GM19043 (cell line): ENCODE measurements around the gene BSND.

Experiments used
- ATAC-seq: cut with Tn5 transposase; IDR thresholded peaks from one replicate; pipeline ENCODE4 v1.9.1; 2021; ENCODE audit warnings: low read depth; ENCODE audit not compliant: unreplicated experiment

BSND gene

DNA sequence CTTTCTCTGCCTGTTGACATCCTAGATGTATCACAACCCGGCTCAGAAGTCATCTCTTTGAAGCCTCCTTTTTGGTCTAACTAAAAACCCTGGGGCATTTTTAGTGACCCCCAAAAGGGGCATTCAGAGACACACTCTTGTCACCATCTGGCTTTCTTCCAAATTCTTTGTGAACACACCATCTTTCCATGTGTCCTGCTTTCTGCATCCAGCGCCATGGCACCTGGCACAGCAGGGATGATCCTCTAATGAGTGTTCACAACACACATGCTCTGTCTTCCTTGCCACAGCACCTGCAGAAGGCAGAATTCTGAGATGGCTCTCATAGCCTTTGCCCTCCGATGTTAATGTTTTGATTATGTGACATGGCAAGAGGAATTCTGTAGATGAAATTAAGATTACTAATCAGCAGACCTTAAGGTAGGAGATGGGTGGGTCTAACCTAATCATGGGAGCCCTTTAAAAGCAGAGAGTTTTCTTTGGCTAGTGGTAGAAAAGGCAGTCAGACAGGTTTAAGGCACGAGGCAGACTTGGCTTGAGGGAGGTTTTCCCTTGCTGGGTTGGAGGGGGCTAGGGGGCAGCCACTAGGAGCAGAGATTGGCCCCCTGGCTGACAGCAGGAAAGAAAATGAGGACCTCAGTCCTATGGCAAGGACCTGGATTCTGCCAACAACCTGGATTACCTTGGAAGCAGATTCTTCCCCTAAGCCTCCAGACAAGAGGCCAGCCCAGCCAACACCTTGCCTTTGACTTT lies 23.2 kb upstream of the BSND start:
- ATAC-seq, result no peak

GRCh38 chr1:54976747-54977146 lies 22.0 kb upstream of the BSND start:
- no peak for ATAC-seq

GRCh38 chr1:54977533-54978297 lies 21.0 kb upstream of the BSND start:
- ATAC-seq, result no peak

GRCh38 chr1:54978528-54979326 lies 20.0 kb upstream of the BSND start:
- no peak for ATAC-seq

GRCh38 chr1:54979327-54979891 lies 19.3 kb upstream of the BSND start:
- no peak for ATAC-seq

GRCh38 chr1:54980046-54980527 lies 18.6 kb upstream of the BSND start:
- no peak for ATAC-seq

DNA sequence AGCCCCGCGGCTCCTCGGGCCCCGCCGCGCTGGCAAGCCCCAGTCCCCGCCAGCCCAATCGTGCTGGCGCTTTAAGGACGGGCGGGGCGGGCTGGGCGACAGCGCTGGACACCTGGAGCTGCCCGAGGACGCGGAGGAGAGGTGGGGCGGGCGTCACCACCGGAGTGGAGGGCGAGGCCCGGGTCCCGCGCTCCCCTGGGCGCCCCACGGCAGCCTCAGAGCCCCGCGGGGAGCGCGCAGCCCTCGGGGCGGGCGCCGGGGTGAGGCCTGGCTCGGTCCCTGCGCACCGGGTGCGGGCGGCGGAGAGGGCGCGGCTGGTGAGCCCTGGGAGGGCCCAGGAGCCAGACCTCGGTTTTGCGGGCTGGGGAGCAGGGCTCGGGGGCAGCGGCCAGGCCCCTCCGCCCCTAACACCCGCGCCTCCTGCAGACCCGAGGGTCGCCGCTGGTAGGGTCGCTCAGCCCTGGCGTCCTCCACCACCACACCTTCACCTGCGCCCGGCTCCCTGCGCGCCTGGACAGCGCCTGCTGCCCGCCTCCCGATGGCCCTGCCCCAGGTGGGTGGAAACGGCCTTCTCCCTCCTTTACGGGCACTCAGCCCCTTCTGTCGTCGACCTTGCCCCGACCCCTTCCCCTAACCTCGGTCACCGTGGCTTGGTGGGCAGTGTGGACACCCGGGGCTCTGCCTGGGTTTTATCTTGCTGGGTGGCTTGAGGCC lies 18.0 kb upstream of the BSND start, which contains the start of gene TMEM61:
TSS of gene TMEM61 (plus strand) at position 101 of the 714 bp plus-strand sequence. CDS start at position 539, 438 bp downstream.
- no peak for ATAC-seq

- ATAC-seq, result no peak
Observed at GRCh38 chr1:54981466-54981865, 17.3 kb upstream of the BSND start.

GRCh38 chr1:54982739-54983138 lies 16.0 kb upstream of the BSND start:
- ATAC-seq, result no peak

DNA sequence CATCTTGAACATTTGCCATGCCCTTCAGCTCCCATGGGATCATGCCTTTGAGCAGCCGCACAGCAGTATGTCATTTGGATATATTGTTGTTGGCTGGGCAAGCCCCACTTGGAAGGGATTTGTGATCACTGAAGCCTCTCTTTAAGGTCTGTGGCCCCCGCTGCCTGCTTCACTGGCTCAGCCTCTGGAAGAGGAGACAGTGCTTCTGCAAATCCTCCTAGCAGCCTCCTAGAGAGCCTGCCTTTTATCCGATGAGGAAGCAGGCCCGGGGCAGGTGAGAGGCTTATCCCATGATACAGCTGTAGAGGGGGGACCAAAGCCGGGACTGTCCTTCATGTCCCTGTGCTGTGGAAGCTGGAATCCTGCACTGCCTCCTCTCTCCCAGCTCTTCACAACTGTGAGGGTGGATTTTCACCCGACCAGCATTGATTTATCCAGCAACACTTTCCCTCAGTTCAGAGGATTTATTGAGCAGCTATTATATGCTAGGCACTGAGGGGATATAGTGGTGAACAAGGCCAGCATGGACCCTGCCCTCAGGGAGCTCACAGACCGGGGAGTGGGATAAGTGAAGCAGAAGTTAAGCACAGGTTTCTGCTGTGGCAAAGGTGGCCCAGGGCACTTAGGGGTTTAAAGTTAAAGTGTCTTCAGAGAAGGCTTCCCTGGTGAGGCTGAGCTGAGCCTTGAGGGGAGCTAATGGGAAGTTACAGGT lies 14.4 kb upstream of the BSND start:
- no peak for ATAC-seq

- no peak for ATAC-seq
Observed at GRCh38 chr1:54985556-54985955, 13.2 kb upstream of the BSND start.

DNA sequence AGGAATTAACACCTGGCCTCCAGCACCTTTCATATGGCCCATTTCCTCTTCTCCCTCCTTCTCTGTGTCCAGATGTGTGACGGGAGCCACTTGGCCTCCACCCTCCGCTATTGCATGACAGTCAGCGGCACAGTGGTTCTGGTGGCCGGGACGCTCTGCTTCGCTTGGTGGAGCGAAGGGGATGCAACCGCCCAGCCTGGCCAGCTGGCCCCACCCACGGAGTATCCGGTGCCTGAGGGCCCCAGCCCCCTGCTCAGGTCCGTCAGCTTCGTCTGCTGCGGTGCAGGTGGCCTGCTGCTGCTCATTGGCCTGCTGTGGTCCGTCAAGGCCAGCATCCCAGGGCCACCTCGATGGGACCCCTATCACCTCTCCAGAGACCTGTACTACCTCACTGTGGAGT lies 12.7 kb upstream of the BSND start:
- no peak for ATAC-seq

GRCh38 chr1:54986533-54986932 lies 12.2 kb upstream of the BSND start:
- ATAC-seq, result no peak

DNA sequence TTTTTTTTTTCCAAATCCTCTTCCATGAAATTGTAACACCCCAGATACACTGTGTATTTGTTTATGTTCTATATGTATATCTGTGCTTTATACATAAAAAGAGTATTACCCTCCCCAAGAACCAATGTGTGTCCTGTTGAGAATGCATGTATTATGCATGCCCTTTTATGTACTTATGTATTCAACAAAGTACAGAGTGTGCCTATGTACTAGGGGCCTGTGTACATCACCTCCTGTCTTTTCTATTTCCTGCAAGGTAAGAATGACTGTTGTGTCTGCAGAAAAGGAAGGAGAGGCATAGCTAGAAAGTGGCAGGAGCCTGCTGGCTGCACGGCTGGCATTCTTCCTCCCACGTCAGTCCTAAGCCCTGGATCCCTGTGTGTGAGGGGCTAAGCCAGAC lies 11.3 kb upstream of the BSND start:
- no peak for ATAC-seq

DNA sequence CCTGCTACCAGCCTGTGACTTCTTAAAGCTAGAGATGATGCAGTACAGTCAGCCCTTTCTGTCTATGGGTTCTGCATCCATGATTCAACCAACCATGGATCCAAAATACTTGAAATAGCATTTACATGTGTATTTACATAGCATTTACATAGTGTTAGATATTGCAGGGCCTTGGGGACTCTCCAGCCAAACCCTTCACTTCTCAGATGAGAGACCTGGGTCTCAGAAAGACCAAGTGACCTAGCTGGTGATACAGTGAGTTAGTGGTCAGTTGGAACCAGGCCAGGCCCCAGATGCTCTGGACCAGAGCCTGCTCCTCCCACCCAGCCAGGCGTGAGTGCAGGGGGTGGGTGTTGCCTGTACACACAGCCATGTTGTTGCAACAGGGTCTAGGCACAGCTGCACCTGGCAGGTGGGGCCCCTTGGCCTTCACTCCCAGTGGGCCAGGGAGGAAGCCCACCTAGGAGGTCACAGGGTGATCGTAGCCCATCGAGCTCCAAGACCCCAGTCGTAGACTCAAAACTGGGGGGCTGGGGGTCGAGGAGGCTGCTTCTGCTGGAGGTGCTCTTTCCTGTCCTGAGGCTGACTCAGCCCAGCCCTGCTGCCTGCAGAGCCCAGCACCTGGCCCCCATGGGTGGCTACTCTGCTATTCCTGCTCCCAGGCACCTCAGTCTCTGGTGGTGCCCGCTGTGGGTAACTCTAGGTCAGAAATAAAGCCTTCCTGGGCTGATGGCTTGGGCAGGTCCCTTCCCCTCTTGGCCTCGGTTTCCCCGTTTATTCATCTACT lies 10.6 kb upstream of the BSND start:
- ATAC-seq, result no peak

DNA sequence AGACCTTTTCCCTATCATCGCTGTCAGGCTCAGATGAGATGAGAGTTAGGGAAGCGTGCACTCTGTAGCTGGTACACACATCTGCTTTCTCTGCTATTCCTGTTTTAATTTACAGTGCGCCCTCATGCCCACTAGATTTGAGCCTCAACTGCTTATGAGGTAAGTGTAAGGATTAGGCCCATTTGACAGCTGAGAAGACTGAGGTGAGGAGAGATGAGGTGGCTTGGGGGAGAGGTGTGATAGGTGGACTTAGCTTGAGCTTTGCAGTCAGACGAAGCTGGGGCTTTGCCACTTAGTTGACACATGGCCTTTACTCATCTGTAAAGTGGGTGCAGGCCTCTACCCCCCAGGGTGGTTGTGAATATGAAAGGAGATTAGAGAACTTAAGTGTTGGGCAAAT lies 9.8 kb upstream of the BSND start:
- ATAC-seq, result no peak

- ATAC-seq, result no peak
Observed at GRCh38 chr1:54989473-54989872, 9.3 kb upstream of the BSND start.

DNA sequence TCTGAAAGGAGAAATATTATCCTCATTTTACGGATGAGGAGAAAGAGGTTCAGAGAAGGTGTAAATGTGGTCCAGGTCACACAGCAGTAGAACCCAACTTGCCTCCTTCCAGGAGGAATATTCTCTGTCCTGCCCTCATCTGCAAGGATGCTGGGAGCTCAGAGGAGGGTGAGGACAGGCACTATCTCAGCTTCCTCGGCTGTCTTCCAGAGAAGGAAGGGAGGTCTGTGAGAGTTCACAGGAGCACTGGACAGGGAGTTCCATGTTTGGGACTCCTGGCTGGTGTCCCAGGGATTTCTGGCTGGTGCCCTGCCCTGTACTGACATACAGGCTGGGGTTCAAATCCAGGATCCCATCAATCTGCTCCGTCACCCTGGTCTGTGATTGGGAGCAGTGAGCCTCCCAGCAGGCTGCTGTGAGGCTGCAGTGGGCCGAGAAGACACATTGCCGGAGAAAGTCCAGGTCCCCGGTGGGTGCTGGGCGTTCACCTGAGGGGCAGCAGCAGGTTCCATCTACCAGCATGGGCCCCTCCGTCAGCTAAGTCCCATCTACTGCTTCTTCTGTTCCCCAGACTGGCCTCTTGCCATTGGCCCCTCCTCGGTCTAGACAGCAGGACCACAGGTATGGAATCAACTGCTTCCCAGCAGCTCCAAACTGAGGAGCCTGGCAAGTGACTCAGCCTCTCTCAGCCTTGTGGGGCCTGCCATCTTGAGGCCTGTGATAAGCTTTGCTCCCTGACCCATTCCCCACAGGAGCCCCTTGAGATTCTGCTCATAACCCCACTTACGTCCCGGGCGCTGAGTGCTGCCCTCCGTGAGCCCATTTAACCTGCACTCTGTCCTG lies 8.5 kb upstream of the BSND start:
- no peak for ATAC-seq
